Skeletal muscle cell (primary cell): ENCODE data around the gene CDK6.
"Not testable (repeated sequence)": the region's sequence is repeated elsewhere in the genome, so short reads cannot be mapped to it uniquely, and the experiment has no call there.

Source experiments
- DNase-seq: peaks from one replicate; pipeline ENCODE4 v3.0.0-alpha.2; 2010; ENCODE audit warnings: low read depth
- H3K4me3 ChIP-seq: 2 replicates; pipeline ENCODE4 v1.5.1; 2011; ENCODE audit warnings: low read depth, mild to moderate bottlenecking, control low read depth, low read length, moderate library complexity

CDK6 gene

GRCh38 chr7:92624298-92624996, 211.9 kb downstream of the CDK6 start:
- no peak overlapping the region for H3K4me3 ChIP-seq
- DNase-seq: no peak

DNA sequence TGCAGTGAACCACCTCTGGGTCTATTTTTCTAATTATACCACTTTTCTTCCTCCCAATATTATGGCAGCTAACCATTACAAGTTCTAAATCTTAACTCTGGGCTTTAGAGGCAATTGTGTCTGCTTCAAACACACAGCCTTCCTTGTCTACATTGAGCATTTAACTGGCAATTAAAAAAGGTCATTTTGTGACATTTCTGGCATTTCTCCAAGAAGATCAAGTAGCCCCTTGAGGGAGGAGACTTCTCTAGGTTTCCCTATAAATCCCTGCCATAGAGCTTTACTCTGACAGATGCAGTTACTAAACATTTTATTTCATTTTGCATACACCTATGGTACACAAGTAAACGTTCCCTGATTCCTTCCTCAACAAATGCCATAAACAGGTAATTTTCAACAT, 212.8 kb downstream of the CDK6 start:
- no peak overlapping the region for H3K4me3 ChIP-seq
- DNase-seq: no peak

DNA sequence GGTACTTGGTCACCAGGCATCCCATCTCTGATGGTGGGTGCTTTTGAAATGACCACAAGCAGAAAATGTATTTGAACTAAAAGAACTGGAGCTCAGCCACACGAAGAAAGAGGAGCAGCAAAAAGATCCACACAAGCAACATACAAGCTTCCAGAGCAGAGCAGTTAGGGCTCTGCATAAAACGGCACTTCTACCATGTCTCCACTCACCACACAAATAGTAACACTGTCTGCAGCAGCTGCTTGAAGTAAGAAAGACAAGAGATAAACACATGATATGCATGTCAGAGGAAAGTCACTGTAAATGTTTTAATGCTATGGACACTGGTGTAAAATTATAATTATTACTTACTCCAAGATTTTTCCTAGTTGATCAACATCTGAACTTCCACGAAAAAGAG, 213.7 kb downstream of the CDK6 start:
- no peak overlapping the region for H3K4me3 ChIP-seq
- DNase-seq: no peak

GRCh38 chr7:92622030-92622429, 214.3 kb downstream of the CDK6 start:
- DNase-seq: no peak
- H3K4me3 ChIP-seq: no peak overlapping the region

GRCh38 chr7:92621561-92622023, 214.8 kb downstream of the CDK6 start:
- no peak overlapping the region for H3K4me3 ChIP-seq
- DNase-seq: no peak

- peak; percentile 90 for DNase-seq
- no peak overlapping the region for H3K4me3 ChIP-seq
Measured at GRCh38 chr7:92621026-92621540, 215.3 kb downstream of the CDK6 start.

- no peak for DNase-seq
- H3K4me3 ChIP-seq: no peak overlapping the region
Measured at GRCh38 chr7:92615861-92616260, 220.5 kb downstream of the CDK6 start.

- peak; percentile 58 for DNase-seq
Measured at GRCh38 chr7:92614660-92615174, 221.7 kb downstream of the CDK6 start.

GRCh38 chr7:92613720-92614119, 222.7 kb downstream of the CDK6 start:
- no peak overlapping the region for H3K4me3 ChIP-seq

More at GRCh38 chr7:92614660-92615174, 221.7 kb downstream of the CDK6 start:
- H3K4me3 ChIP-seq: no peak overlapping the region

GRCh38 chr7:92613214-92613613, 223.2 kb downstream of the CDK6 start:
- H3K4me3 ChIP-seq: no peak overlapping the region
- DNase-seq: no peak

More at GRCh38 chr7:92613720-92614119, 222.7 kb downstream of the CDK6 start:
- DNase-seq: no peak

DNA sequence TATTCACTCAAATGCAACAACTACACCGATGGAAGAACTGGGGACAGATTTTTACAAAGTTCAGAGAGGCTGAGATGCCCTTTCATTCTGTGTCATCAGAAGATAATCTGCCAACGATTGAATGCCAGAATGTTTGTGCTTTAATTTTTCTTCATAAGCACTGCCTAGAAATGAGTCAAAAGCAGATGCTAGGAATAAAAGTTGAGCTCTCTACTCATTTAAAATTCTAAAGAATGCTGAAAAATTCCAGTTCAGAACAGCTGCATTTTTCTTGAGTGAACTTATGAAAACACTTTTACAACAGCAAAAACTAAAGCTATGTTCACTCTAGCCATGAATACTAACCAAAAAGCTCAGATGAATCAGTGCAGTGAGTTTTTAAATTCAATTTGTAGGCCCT, 223.9 kb downstream of the CDK6 start:
- H3K4me3 ChIP-seq: no peak overlapping the region
- no peak for DNase-seq

- no peak for DNase-seq
- no peak overlapping the region for H3K4me3 ChIP-seq
Measured at GRCh38 chr7:92611735-92612134, 224.6 kb downstream of the CDK6 start.

DNA sequence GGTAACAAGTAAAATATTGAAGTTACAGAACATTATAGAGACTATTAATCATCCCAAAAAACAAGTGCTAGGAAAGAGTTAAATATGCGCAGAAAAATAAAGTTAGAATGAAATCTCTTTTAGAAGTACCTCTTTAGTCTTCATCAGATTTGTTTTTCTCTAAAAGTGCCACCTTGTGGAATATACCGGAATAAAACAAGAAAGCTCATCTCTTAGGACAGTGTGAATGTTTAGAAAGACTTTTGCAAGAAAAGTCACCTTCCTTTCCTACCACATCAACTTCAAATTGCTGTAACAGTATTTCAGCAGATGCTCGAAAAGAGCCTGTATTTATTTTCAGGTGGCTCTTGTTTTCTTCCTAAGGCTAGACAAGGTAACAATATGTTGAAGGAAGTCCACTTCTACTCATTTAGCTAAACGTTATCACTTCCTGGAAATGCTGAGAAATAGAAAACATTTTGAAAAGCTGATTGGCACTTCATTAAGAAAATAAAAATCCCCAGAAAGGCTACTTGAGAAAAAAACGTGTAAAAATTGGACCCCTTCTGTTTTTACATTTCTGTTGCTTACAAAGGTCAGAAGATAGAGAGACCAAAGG, 226.4 kb downstream of the CDK6 start:
- no peak overlapping the region for H3K4me3 ChIP-seq

GRCh38 chr7:92608380-92609322, 227.7 kb downstream of the CDK6 start:
- no peak for DNase-seq
- H3K4me3 ChIP-seq: no peak overlapping the region

More for the DNA sequence above, 226.4 kb downstream of the CDK6 start:
- no peak for DNase-seq

DNA sequence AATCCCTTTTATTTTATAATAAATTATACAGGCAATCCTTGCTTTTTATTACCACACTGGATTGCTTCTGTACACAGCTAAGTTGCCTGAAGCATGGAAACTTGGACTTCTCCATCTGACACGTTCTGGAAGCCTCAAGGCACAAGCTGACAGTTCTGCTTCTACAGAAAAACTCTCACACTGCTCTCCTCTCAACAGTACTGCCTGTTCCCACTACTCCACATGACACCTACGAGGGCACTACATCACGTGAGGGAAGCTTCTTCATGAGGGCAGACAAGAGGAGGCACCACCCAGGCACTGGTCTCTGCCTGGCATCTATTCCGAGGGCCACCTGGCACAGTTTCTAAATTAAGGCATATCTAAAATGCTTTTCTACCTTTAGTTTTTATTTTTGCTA, 229.4 kb downstream of the CDK6 start:
- DNase-seq: no peak
- no peak overlapping the region for H3K4me3 ChIP-seq

DNA sequence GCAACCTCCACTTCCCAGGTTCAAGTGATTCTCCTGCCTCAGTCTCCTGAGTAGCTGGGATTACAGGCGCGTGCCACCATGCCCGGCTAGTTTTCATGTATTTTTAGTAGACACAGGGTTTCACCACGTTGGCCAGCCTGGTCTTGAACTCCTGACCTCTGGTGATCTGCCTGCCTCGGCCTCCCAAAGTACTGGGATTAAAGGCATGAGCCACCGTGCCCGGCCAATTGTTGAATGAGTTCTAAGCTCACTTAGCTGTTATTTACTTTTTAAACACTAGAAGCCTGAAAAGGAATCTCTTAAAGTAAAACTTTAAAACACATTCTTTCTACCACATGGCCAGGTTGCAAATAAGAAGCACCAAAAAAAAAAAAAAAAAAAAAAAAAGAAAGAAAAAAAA, 231.9 kb downstream of the CDK6 start:
- not testable (repeated sequence) for H3K4me3 ChIP-seq, DNase-seq

DNA sequence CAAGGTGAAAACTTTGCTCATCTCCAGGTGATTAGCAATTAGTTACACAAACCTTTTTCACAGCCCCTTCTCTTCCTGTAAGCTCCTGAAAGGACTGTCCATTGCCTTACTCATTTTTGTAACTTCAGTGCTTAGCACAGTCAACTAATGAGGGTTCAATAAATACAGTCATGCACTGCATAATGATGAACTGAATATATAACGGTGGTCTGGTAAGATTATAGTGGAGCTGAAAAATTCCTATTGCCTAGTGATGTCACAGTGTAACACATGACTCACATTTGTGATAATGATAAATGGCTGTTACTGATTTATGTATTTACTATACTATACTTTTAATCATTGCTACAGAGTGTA, 233.3 kb downstream of the CDK6 start:
- H3K4me3 ChIP-seq: no peak overlapping the region
- DNase-seq: no peak

DNA sequence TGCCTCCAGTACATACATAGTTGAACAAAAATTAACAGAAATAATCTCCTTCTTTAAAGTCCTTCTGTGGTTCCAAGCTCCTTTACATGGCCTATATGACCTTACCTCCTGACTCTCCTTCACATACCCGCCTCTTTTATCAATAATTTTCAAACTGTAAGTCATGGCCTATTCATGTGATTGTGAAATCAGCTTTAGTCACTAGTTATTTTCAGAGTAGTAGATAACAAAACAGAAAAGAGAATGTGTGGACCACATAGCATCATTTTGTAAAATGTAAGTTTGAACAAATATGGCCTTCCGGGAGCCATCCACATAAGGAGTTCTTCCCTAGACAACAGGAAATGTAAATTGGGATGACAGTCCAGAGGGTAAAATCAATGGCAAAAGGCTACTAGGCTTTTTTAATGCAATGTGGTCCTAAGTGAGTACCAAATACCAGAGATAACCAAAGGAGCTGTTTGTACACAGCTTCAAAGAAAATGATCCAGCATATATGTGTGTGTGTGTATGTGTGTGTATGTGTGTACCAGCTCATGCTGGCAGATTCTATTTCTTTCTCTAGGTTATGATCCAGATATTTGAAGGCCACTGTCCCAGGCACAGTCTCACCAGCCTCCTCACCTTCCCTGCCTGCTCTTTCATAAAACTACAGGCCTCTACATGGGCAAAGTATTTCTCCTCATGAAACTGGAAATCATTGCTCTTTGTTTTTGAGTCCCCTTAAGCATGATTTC, 233.9 kb downstream of the CDK6 start:
- DNase-seq: no peak

DNA sequence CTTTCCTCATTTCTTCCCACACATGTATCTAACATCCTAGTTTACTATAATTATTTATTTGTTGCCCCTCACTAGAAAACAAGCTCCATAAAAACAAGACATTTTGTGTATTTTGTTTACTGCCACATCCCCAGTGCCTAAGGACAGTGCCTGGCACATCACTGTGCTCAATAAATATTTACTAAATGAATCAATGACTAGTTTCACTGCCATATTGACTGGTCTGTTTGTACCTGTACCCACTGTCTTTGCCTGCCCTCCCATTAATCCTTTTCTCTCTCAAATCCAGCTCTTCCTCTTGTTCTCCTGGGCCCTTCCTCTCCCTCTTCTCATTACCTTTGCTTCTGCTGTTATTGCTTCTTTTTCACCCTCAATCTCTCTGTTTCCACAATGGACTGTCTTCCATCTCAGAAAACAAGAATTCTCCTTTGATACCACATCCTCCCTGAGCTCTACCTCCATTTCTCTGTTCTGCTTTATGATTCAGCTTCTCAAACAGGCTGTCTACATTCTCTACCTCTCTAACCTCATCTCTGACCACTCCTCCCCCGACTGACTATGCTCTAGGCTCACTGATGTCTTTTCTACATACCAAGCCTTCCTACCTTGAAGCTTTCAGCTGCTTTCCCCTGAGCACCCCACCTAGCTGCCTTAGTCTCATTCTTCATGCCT, 237.9 kb downstream of the CDK6 start:
- no peak for DNase-seq
- H3K4me3 ChIP-seq: no peak overlapping the region

More for the DNA sequence above, 233.9 kb downstream of the CDK6 start:
- H3K4me3 ChIP-seq: no peak overlapping the region
